GM12892 (cell line): ENCODE results near the gene CSRP1.

Experiments used
- POLR2AphosphoS5 ChIP-seq: IDR thresholded peaks from 2 replicates; pipeline ENCODE4 v1.6.1; 2011; ENCODE audit warnings: low read depth, low read length, control low read depth
- TAF1 ChIP-seq: IDR thresholded peaks from 2 replicates; pipeline ENCODE4 v1.6.1; 2011; ENCODE audit warnings: low read depth, mild to moderate bottlenecking, control low read depth, low read length, borderline replicate concordance

- no peak for TF ChIP-seq POLR2AphosphoS5
- TF ChIP-seq TAF1 = no peak
Measured at GRCh38 chr1:201555593-201555945, 48.6 kb upstream of the CSRP1 start.
